ENCODE measurements around the gene RBM22.

DNA sequence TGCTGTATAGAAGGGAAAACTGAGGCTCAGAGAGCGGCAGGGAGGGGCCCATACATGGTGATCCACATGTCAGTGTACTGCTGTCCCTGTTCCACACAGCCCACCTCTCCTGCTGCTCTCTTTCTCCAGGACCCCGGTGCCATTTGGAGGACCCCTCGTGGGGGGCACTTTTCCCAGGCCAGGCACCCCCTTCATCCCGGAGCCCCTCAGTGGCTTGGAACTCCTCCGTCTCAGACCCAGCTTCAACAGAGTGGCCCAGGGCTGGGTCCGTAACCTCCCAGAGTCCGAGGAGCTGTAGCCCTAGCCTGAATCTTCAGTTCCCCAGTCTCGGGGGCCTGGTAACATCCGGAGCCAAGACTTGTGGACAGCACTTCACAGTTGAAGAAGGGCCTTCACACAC, 24.3 kb downstream of the RBM22 start:
- TF ChIP-seq, protein P1, sequence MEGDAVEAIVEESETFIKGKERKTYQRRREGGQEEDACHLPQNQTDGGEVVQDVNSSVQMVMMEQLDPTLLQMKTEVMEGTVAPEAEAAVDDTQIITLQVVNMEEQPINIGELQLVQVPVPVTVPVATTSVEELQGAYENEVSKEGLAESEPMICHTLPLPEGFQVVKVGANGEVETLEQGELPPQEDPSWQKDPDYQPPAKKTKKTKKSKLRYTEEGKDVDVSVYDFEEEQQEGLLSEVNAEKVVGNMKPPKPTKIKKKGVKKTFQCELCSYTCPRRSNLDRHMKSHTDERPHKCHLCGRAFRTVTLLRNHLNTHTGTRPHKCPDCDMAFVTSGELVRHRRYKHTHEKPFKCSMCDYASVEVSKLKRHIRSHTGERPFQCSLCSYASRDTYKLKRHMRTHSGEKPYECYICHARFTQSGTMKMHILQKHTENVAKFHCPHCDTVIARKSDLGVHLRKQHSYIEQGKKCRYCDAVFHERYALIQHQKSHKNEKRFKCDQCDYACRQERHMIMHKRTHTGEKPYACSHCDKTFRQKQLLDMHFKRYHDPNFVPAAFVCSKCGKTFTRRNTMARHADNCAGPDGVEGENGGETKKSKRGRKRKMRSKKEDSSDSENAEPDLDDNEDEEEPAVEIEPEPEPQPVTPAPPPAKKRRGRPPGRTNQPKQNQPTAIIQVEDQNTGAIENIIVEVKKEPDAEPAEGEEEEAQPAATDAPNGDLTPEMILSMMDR (IDR thresholded peaks at IDR 0.05) = no peak
- TF ChIP-seq POLR2A (IDR thresholded peaks at IDR 0.05) = no peak
